Adipocyte (in vitro differentiated cells): ENCODE data around the gene PHYHD1.
A peak's percentile ranks its signal among the peaks of the same experiment; 100 is the strongest.

ENCODE experiments used
- DNase-seq: peaks from one replicate; pipeline ENCODE4 v3.0.0-alpha.2; 2015; ENCODE audit warnings: low read depth
- H3K27me3 ChIP-seq: replicated peaks from 2 replicates; pipeline ENCODE4 v1.7.0; 2013; ENCODE audit warnings: mild to moderate bottlenecking, low read length, moderate library complexity; ENCODE audit not compliant: control insufficient read depth, insufficient read depth
- H3K36me3 ChIP-seq: 2 replicates; pipeline ENCODE4 v1.7.0; 2013; ENCODE audit warnings: low read length, mild to moderate bottlenecking, moderate library complexity; ENCODE audit not compliant: control insufficient read depth, insufficient read depth, severe bottlenecking
- H3K4me1 ChIP-seq: 2 replicates; pipeline ENCODE4 v1.7.0; 2013; ENCODE audit warnings: mild to moderate bottlenecking, low read length, moderate library complexity; ENCODE audit not compliant: control insufficient read depth, insufficient read depth
- H3K4me3 ChIP-seq: 2 replicates; pipeline ENCODE4 v1.7.0; 2013; ENCODE audit warnings: mild to moderate bottlenecking, low read length, moderate library complexity
- H3K9ac ChIP-seq: 2 replicates; pipeline ENCODE4 v1.7.0; 2013; ENCODE audit warnings: mild to moderate bottlenecking, low read length, moderate library complexity
- H3K9me3 ChIP-seq: 2 replicates; pipeline ENCODE4 v1.7.0; 2013; ENCODE audit warnings: mild to moderate bottlenecking, low read length, moderate library complexity; ENCODE audit not compliant: control insufficient read depth

PHYHD1 gene

DNA sequence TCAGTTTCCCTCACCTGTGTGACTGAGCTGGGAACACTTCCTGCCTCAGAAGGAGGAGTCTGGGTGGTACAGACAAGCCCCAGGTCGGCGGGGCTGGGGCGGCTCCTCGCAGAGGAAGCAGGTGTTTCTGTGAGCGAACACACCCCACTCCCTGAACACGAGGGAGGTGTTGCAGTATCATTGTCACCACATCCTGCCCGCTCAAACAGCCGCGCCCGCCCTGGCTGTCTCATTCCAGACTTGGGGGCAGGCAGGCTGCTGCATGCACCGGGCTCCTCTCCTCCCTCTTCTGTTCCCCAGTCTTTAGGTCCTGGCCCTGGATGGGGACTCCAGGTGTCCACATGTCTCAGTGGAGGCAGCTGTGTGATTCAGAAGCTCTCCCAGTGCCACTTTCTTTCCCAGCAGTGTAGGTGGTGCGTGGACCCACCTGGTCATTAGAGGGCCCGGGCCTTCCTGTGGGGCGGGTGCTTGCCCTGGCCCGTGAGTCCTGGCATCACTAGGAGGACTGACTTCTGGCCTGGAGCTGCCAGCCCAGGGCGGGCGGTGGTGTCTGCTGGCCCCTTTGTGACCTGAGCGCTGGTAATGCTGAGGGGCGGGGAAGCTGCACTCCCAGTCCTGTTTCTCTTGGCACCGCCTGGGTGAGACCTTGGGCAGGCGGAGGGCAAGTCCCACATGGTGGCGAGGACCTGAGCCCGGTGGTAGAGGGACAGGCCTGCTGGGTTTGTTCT lies 18.3 kb upstream of the PHYHD1 start:
- peaks cover 7% of the 10 kb centered on the region for H3K4me1 ChIP-seq
- no peak for DNase-seq
- H3K4me3 ChIP-seq = no peak overlapping the region
- H3K9ac ChIP-seq = no peak overlapping the region
- H3K27me3 ChIP-seq = no peaks in the 10 kb centered on the region
- no peaks in the 10 kb centered on the region for H3K9me3 ChIP-seq
- peaks cover 23% of the 10 kb centered on the region for H3K36me3 ChIP-seq

DNA sequence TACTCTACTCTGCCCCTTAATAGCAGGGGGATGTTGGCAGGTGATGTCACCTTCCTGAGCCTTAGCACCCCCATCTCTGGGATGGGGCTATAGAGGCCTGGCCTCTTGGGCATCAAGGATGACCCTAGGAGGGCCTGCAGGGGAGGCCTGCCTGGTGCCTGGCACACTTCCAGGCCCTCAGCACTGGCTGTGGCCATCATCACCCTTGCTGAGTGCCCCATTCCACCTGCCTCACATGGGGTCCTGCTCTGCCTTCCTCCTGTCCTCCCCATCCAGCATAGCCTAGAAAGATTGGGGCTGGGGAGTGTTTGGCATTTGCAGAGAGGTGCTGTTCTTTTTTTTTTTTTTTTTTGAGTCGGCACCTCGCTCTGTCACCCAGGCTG lies 17.7 kb upstream of the PHYHD1 start:
- no peaks in the 10 kb centered on the region for H3K9me3 ChIP-seq
- H3K36me3 ChIP-seq = peaks cover 28% of the 10 kb centered on the region
- H3K27me3 ChIP-seq = no peaks in the 10 kb centered on the region
- DNase-seq = no peak
- peaks cover 7% of the 10 kb centered on the region for H3K4me1 ChIP-seq
- no peak overlapping the region for H3K9ac ChIP-seq
- H3K4me3 ChIP-seq = no peak overlapping the region

DNA sequence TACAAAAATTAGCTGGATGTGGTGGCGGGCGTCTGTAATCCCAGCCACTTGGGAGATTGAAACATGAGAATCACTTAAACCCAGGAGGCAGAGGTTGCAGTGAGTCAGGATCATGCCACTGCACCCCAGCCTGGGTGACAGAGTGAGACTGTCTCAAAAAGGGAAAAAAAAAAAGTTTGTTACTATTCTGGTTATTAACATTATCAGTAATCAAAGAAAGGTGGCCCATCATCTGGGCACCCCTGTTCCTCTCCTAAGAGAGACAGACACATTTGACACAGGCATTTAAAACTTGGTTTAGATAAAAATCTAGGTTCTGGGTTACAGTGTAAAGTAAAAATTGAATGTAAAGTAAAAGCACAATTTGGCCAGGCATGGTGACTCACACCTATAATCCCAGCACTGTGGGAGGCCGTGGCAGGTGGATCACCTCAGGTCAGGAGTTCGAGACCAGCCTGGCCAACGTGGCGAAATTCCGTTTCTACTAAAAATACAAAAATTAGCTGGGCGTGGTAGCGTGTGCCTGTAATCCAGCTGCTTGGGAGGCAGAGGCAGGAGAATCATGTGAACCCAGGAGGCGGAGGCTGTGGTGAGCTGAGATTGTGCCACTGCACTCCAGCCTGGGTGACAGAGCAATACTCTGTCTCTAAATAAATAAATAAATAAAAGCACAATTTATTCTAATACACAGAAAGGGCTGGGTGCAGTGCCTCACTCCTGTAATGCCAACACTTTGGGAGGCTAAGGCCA lies 16.7 kb upstream of the PHYHD1 start:
- no peak overlapping the region for H3K4me3 ChIP-seq
- no peaks in the 10 kb centered on the region for H3K27me3 ChIP-seq
- no peak for DNase-seq
- no peaks in the 10 kb centered on the region for H3K9me3 ChIP-seq
- H3K4me1 ChIP-seq = peaks cover 7% of the 10 kb centered on the region
- H3K36me3 ChIP-seq = peaks cover 30% of the 10 kb centered on the region
- no peak overlapping the region for H3K9ac ChIP-seq

DNA sequence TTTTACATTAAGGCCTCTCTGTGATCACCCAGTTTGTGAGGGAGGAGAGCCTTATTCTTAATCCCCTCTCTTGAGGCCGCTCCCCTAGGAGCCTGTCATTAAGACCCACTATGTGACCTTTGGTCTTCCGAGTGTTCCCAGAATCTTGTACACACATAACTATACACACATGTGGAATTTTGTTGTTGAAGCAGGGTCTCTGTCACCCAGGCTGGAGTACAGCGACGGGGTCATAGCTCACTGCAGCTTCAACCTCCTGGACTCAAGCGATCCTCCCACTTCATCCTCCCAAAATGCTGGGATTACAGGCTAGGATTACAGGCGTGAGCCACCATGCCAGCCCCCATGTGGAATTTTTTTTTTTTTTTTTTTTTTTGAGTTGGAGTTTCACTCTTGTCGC lies 14.8 kb upstream of the PHYHD1 start:
- DNase-seq = no peak
- H3K27me3 ChIP-seq = no peaks in the 10 kb centered on the region
- H3K4me3 ChIP-seq = no peak overlapping the region
- no peaks in the 10 kb centered on the region for H3K9me3 ChIP-seq
- peaks cover 32% of the 10 kb centered on the region for H3K36me3 ChIP-seq
- H3K9ac ChIP-seq = no peak overlapping the region
- peaks cover 7% of the 10 kb centered on the region for H3K4me1 ChIP-seq

DNA sequence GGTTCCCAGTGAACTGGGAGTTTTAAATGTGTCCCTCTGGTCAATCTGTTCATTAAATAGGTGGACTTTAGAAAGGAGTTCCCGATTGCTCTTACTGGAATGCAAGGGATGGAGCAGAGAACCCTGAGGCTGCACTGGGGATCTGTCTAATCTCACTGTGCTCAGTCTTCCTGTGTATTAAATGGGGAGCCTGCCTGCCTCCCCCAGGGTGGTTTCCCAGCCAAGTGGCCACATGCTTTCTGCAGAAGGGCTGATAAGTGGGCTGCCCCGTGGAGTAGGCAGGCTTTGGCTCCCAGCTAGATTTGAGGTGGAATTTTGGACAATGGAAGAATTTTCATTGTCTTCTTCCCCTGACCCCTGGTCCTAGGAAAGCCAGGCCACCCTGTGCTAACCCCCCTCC lies 14.0 kb upstream of the PHYHD1 start:
- DNase-seq = no peak
- Histone ChIP-seq H3K4me1 (peaks cover 13% of the 10 kb centered on the region), H3K9me3 (no peaks in the 10 kb centered on the region), H3K36me3 (peaks cover 32% of the 10 kb centered on the region), H3K9ac (no peak overlapping the region), H3K27me3 (no peaks in the 10 kb centered on the region), H3K4me3 (no peak overlapping the region)

DNA sequence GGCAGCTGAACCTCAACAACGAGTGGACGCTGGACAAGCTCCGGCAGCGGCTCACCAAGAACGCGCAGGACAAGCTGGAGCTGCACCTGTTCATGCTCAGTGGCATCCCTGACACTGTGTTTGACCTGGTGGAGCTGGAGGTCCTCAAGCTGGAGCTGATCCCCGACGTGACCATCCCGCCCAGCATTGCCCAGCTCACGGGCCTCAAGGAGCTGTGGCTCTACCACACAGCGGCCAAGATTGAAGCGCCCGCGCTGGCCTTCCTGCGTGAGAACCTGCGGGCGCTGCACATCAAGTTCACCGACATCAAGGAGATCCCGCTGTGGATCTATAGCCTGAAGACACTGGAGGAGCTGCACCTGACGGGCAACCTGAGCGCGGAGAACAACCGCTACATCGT lies 12.4 kb upstream of the PHYHD1 start:
- Histone ChIP-seq H3K9me3 (no peaks in the 10 kb centered on the region), H3K27me3 (no peaks in the 10 kb centered on the region), H3K4me1 (peaks cover 29% of the 10 kb centered on the region), H3K9ac (no peak overlapping the region), H3K4me3 (no peak overlapping the region), H3K36me3 (peaks cover 32% of the 10 kb centered on the region)
- DNase-seq = no peak

DNA sequence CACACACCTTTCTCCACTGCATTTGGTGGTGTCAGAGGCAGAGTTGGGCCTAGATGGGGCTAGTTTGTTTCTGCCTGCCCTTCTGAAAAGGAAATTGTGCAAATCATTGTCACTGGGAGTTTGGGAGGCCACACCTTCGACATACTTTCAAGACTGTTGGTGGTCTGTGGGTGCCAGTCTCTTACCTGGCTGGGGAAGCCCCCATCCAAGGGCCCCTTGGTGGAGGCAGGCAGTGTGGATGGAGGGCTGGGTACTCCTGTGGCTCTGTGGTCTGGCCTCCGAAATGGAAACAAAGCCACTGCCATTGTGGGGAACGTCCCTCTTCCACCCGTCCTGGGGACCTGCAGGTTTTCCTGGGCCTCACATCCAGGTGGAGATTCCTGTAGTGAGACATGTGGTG lies 10.9 kb upstream of the PHYHD1 start:
- DNase-seq = no peak
- no peaks in the 10 kb centered on the region for H3K27me3 ChIP-seq
- H3K4me3 ChIP-seq = no peak overlapping the region
- no peak overlapping the region for H3K9ac ChIP-seq
- peaks cover 34% of the 10 kb centered on the region for H3K4me1 ChIP-seq
- peaks cover 32% of the 10 kb centered on the region for H3K36me3 ChIP-seq
- no peaks in the 10 kb centered on the region for H3K9me3 ChIP-seq

DNA sequence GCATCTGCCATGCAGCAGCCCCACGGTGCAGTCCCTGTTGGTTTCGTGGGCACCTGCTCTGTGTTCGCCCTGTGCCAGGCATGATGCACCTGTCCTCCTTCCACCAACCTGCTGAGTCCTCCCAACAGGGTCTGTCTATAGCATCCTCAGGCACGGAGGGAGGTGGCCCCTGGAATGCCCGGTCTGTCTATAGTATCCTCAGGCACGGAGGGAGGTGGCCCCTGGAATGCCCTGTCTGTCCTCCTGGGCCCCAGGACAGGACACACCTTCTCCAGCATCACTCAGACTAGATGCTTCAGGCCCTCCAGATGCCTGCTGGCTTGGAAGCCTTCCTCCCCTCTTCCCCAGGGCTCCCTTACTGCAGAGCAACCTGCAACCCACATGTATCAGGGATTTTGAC lies 9.9 kb upstream of the PHYHD1 start:
- peaks cover 36% of the 10 kb centered on the region for H3K4me1 ChIP-seq
- no peaks in the 10 kb centered on the region for H3K9me3 ChIP-seq
- H3K27me3 ChIP-seq = no peaks in the 10 kb centered on the region
- no peak overlapping the region for H3K4me3 ChIP-seq
- no peak overlapping the region for H3K9ac ChIP-seq
- no peak for DNase-seq
- H3K36me3 ChIP-seq = peaks cover 32% of the 10 kb centered on the region

DNA sequence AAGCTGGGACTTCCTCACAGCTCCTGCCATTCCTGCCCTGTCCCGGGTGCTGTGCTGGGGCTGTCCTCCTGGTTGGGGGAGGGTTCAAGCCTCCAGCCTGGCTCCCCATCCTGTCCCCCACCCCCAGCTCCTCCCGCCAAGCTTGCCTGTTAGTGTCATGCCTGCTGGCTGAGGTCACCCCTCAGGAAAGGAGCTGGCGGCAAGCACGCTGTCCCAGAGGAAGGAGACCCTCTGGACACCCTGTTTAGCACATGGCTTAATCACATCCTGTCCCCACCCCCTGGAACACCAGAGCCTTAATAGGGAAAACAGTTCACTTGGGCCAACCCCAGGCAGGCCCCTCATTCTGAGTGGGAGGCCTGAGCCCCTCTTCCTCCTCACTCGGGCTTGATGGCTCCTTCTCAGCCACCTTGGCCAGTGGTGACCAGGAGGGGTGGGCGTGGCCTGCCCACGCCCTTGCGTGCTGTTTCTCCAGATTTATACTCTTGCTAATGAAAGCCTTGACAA lies 9.2 kb upstream of the PHYHD1 start:
- Histone ChIP-seq H3K4me1 (peaks cover 43% of the 10 kb centered on the region), H3K9me3 (no peaks in the 10 kb centered on the region), H3K4me3 (no peak overlapping the region), H3K36me3 (peaks cover 32% of the 10 kb centered on the region), H3K27me3 (no peaks in the 10 kb centered on the region), H3K9ac (peak overlapping the region; percentile 39)
- peak; percentile 46 for DNase-seq

DNA sequence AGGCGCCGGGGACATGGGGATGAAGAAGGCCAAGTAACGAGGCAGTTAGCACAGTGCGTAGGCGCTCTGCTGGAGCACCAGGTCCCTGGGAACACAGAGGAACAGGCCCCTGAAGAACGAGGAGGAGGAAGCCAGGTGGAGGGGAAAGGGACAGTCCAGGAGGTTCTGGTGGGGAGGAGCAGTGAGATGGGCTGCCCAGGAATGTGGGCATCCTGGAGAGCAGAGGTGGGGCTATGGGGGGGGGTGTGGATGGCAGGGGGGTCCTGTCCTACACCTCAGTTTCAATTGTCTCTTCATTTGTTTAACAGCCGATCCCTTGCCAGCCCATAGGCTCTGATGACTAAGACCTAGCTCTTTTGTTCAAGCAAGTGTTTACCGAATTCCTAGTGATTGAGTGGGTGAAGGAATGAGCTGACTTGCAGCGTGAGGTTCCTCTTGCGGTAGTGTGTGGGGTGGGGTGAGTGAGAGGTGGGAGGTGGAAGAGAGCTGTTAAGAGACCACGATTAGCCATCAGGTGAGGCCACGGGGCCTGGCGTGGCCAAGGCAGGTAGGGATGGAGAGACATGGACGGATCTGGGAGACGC lies 8.4 kb upstream of the PHYHD1 start:
- Histone ChIP-seq H3K4me1 (peaks cover 49% of the 10 kb centered on the region), H3K36me3 (peaks cover 28% of the 10 kb centered on the region)
- DNase-seq = peak; percentile 67

DNA sequence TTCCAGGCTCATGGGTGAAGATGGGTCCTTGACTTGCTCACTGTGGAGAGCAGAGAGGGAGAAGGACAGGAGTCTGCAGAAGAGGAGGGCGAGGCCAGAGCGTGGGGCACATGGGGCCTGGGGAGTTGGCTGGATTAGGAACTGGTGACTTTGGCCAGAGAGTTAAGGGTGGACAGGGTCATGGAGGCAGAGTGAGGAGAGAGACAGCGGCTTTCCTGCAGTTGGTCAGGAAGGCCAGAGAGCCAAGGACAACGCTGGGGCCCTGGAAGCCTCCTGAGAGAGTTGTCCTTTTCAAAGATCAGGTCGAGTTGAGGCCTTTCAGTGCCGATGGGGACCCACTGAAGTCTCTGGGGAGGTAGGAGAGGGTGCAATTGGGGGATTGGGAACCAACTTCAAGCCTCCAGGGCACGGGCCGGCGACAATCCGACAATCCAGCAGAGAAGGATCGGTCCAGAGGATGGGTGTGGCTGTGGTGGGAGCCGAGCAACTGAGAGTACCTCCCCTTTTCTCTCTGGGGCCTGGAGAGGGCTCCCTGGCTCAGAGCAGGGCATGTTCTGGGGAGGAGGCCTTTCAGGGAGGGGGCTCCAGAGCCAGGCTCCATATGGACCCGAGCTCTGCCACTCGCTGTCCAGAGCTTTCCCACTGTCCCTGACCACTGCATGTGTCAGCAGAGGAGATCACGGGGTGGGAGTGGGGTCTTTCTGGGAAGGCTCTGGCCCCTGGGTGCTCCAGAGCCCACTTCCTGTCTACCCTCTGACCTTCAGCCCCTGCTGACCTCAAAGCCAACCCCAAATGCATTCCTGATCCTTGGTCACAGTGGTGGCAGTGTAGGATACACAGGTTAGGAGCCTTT lies 7.5 kb upstream of the PHYHD1 start:
- Histone ChIP-seq H3K4me1 (peaks cover 53% of the 10 kb centered on the region), H3K9ac (peak overlapping the region; percentile 55), H3K4me3 (no peak overlapping the region), H3K36me3 (peaks cover 26% of the 10 kb centered on the region), H3K27me3 (no peaks in the 10 kb centered on the region), H3K9me3 (no peaks in the 10 kb centered on the region)
- DNase-seq = no peak

More for the DNA sequence above, 8.4 kb upstream of the PHYHD1 start:
- no peaks in the 10 kb centered on the region for H3K9me3 ChIP-seq
- peak overlapping the region; percentile 39 for H3K9ac ChIP-seq
- no peak overlapping the region for H3K4me3 ChIP-seq
- no peaks in the 10 kb centered on the region for H3K27me3 ChIP-seq
